GM12878 (cell line): ENCODE results near the gene SYCE3. TPM values are rescaled to one million over a fixed set of nuclear protein-coding genes. Genes with fewer than 3 reads are reported as not detected.

Source experiments
- ATAC-seq: fragments of 200-7000 bp; cut with Tn5 transposase; 3 replicates; pipeline ENCODE4 v1.9.1; 2020; ENCODE audit warnings: mild to moderate bottlenecking, moderate library complexity
- BruUV-seq: library from RNA; stranded (reverse); fragments of 400-500 nt; replicated peaks from 2 replicates; lab custom pipeline; 2021; lab: Mats Ljungman, UMichigan
- CTCF ChIA-PET: fragments of 300-600 bp; sonication (Branson Sonifier 250); formaldehyde crosslinking; extraction: SDS; loops from one replicate; lab custom pipeline; 2021; ENCODE audit warnings: inconsistent platforms; lab: Yijun Ruan, JAX
- POLR2A ChIA-PET: fragments of 350-600 bp; formaldehyde crosslinking; extraction: SDS; loops from one replicate; lab custom pipeline; 2021; ENCODE audit warnings: inconsistent platforms; lab: Charles Lee
- RAD21 ChIA-PET: fragments of 300-600 bp; sonication (Branson Sonifier 250); formaldehyde crosslinking; loops from one replicate; lab custom pipeline; 2023; ENCODE audit warnings: antibody characterized with exemption; ENCODE audit not compliant: unreplicated experiment; lab: Charles Lee
- SMC1A ChIA-PET: fragments of 300-600 bp; sonication (Branson Sonifier 250); formaldehyde crosslinking; loops from one replicate; lab custom pipeline; 2023; ENCODE audit not compliant: unreplicated experiment, uncharacterized antibody; lab: Charles Lee
- DNase-seq: peaks from one replicate; pipeline ENCODE4 v3.0.0-alpha.2; 2011; ENCODE audit warnings: low read depth, low spot score
- FAIRE-seq: peaks from 3 replicates; lab custom pipeline; 2011; peaks lifted over from hg19 to GRCh38; lab: Jason Lieb, UNC
- H2AFZ ChIP-seq: 2 replicates; pipeline ENCODE4 v1.6.0; 2011; ENCODE audit warnings: low read depth, low read length, control low read depth; ENCODE audit not compliant: control insufficient read depth
- H3K27ac ChIP-seq: 2 replicates; pipeline ENCODE4 v1.5.1; 2011; ENCODE audit warnings: control low read depth; ENCODE audit not compliant: control insufficient read depth, insufficient read depth
- H3K27me3 ChIP-seq, 2 experiments: replicated peaks in 1 of 2; 2 replicates each; pipeline versions ENCODE4 v1.6.0 to v1.6.1; 2011; ENCODE audit warnings: low read length in 1 of 2; ENCODE audit not compliant: control insufficient read depth in 2 of 2, insufficient read depth in 2 of 2
- H3K36me3 ChIP-seq, 2 experiments: 2 replicates each; pipeline ENCODE4 v1.5.1; 2011; ENCODE audit warnings: low read length in 1 of 2; ENCODE audit not compliant: control insufficient read depth in 2 of 2, insufficient read depth in 2 of 2
- H3K4me1 ChIP-seq: 2 replicates; pipeline ENCODE4 v1.6.1; 2011; ENCODE audit warnings: mild to moderate bottlenecking, low read length, moderate library complexity, mixed read lengths; ENCODE audit not compliant: control insufficient read depth, insufficient read depth
- H3K4me2 ChIP-seq: 2 replicates; pipeline ENCODE4 v1.6.0; 2011; ENCODE audit warnings: control low read depth; ENCODE audit not compliant: control insufficient read depth, insufficient read depth
- H3K4me3 ChIP-seq: fragments of 200-600 bp; sonication (generic); 2 replicates; pipeline ENCODE4 v1.5.1; 2016
- H3K79me2 ChIP-seq: 2 replicates; pipeline ENCODE4 v1.6.0; 2011; ENCODE audit warnings: low read length; ENCODE audit not compliant: control insufficient read depth, insufficient read depth
- H3K9ac ChIP-seq: 2 replicates; pipeline ENCODE4 v1.8.0; 2011; ENCODE audit warnings: low read length, control low read depth, mixed read lengths; ENCODE audit not compliant: control insufficient read depth, insufficient read depth
- H3K9me3 ChIP-seq: replicated peaks from 3 replicates; pipeline ENCODE4 v1.5.1; 2011; ENCODE audit warnings: mild to moderate bottlenecking, low read length; ENCODE audit not compliant: control insufficient read depth, insufficient read depth
- H4K20me1 ChIP-seq: 2 replicates; pipeline ENCODE4 v1.6.0; 2011; ENCODE audit not compliant: control insufficient read depth, insufficient read depth
- BACH1 ChIP-seq: fragments of 450-650 bp; IDR thresholded peaks from 2 replicates; pipeline ENCODE4 v1.6.1; 2017; ENCODE audit warnings: mild to moderate bottlenecking, borderline replicate concordance
- EP300 ChIP-seq, 2 experiments: fragments of 150-350 bp in 1 of 2; IDR thresholded peaks; 2 replicates each; pipeline ENCODE4 v1.6.1; 2011 to 2012; ENCODE audit warnings: low read depth in 2 of 2, low read length in 2 of 2, borderline replicate concordance in 1 of 2, improper control_type of control experiment in 1 of 2, inconsistent platforms in 1 of 2; ENCODE audit not compliant: control insufficient read depth in 1 of 2
- ETV6 ChIP-seq, 2 experiments: fragments of 450-650 bp in 1 of 2; IDR thresholded peaks in 1 of 2; conservative IDR thresholded peaks in 1 of 2; 2 replicates each; pipeline ENCODE4 v1.6.1; 2014; ENCODE audit warnings: antibody characterized with exemption in 1 of 2, borderline replicate concordance in 1 of 2, low read depth in 1 of 2, mild to moderate bottlenecking in 1 of 2, moderate library complexity in 1 of 2
- KDM1A ChIP-seq: fragments of 200-600 bp; sonication (generic); IDR thresholded peaks from 2 replicates; pipeline ENCODE4 v1.6.1; 2016; ENCODE audit warnings: borderline replicate concordance
- MXI1 ChIP-seq: fragments of 150-350 bp; IDR thresholded peaks from 2 replicates; pipeline ENCODE4 v1.6.1; 2011; ENCODE audit warnings: low read depth, mild to moderate bottlenecking, inconsistent platforms, low read length, improper control_type of control experiment
- MYC ChIP-seq: IDR thresholded peaks from 2 replicates; pipeline ENCODE4 v1.6.1; 2011; ENCODE audit warnings: mild to moderate bottlenecking, low read length, moderate library complexity, inconsistent platforms; ENCODE audit not compliant: insufficient read depth, insufficient replicate concordance, insufficient read length, severe bottlenecking
- NBN ChIP-seq: fragments of 450-650 bp; IDR thresholded peaks from 2 replicates; pipeline ENCODE4 v1.6.1; 2016
- NR2C2 ChIP-seq: IDR thresholded peaks from 2 replicates; pipeline ENCODE4 v1.6.1; 2011; ENCODE audit warnings: borderline replicate concordance, low read depth; ENCODE audit not compliant: control insufficient read depth, insufficient read length
- POLR2A ChIP-seq: IDR thresholded peaks from 2 replicates; pipeline ENCODE4 v1.6.1; 2011; ENCODE audit warnings: low read depth, mild to moderate bottlenecking, low read length
- POLR2AphosphoS5 ChIP-seq: IDR thresholded peaks from 2 replicates; pipeline ENCODE4 v1.6.1; 2011; ENCODE audit warnings: mild to moderate bottlenecking, low read length, inconsistent platforms
- POU2F2 ChIP-seq: IDR thresholded peaks from 3 replicates; pipeline ENCODE4 v1.6.1; 2011; ENCODE audit warnings: low read depth, mild to moderate bottlenecking, low read length, borderline replicate concordance
- RCOR1 ChIP-seq: conservative IDR thresholded peaks from 2 replicates; pipeline ENCODE4 v1.6.1; 2012; ENCODE audit warnings: low read depth, low read length, improper control_type of control experiment
- RUNX3 ChIP-seq: IDR thresholded peaks from 2 replicates; pipeline ENCODE4 v1.6.1; 2012; ENCODE audit warnings: low read length, inconsistent platforms
- SMAD5 ChIP-seq: IDR thresholded peaks from 2 replicates; pipeline ENCODE4 v1.6.1; 2016; ENCODE audit warnings: antibody characterized with exemption, low read depth
- SMARCA5 ChIP-seq: fragments of 450-650 bp; IDR thresholded peaks from 2 replicates; pipeline ENCODE4 v1.6.1; 2017; ENCODE audit warnings: mild to moderate bottlenecking
- SREBF1 ChIP-seq: IDR thresholded peaks from 2 replicates; pipeline ENCODE4 v1.6.1; 2012; ENCODE audit warnings: mild to moderate bottlenecking, low read length
- STAT3 ChIP-seq: IDR thresholded peaks from 2 replicates; pipeline ENCODE4 v1.6.1; 2011; ENCODE audit warnings: low read depth, low read length, improper control_type of control experiment
- WGBS: methylation state at CpG from one replicate; pipeline ENCODE4 v1.1.6; 2016; ENCODE audit warnings: low lambda C conversion rate; ENCODE audit not compliant: insufficient replicate concordance, insufficient coverage; ENCODE audit errors: missing lambda C conversion rate; 5-methylcytosine and 5-hydroxymethylcytosine counted together
- in situ Hi-C: fragments of 300-500 bp; cut with MboI; formaldehyde crosslinking; loops from 9 replicates; pipeline ENCODE4 v1.14.3; 2018; ENCODE audit warnings: mixed read lengths
- intact Hi-C: fragments of 100-400 bp; cut with micrococcal nuclease; formaldehyde crosslinking; loops from one replicate; pipeline ENCODE4 v1.14.2; 2022; ENCODE audit not compliant: unreplicated experiment
- polyA plus RNA-seq, 11 experiments: library from polyadenylated mRNA; depleted of rRNA in 4 of 11; unstranded in 6 of 11; stranded (reverse) in 5 of 11; fragments of >200 nt; fragmentation: Nextera tagmentation in 4 of 11; fragmentation: Illumina TruSeq in 1 of 11; extraction: Ambion mirVana in 4 of 11; extraction: Trizol in 1 of 11; gene quantifications; 1 replicate in 1 of 11; 2 replicates in 10 of 11; pipeline versions ENCODE4 v1.2.1 to v1.2.3, GENCODE V29; 2011 to 2016; ENCODE audit warnings: inconsistent platforms in 2 of 11, missing spikeins in 2 of 11, low read depth in 1 of 11
- total RNA-seq, 4 experiments: library from RNA; depleted of rRNA in 3 of 4; stranded (reverse); fragments of >200 nt in 3 of 4; fragmentation: Illumina TruSeq in 1 of 4; extraction: Trizol in 1 of 4; gene quantifications; 2 replicates each; pipeline versions ENCODE4 v1.2.1 to v1.2.3, GENCODE V29; 2013 to 2021
- TF ChIP-seq, protein P1 (sequence below): fragments of 450-650 bp; conservative IDR thresholded peaks from 2 replicates; pipeline ENCODE4 v1.6.1; 2017; ENCODE audit warnings: mild to moderate bottlenecking, moderate library complexity

SYCE3 gene
- total and polyA plus RNA-seq, 10 of the 15 experiments (the other 5 are each of a cell fraction or from before 2014, with no cell fraction given): 0.38 to 0.91 (median 0.76) TPM; not detected in 4

DNA sequence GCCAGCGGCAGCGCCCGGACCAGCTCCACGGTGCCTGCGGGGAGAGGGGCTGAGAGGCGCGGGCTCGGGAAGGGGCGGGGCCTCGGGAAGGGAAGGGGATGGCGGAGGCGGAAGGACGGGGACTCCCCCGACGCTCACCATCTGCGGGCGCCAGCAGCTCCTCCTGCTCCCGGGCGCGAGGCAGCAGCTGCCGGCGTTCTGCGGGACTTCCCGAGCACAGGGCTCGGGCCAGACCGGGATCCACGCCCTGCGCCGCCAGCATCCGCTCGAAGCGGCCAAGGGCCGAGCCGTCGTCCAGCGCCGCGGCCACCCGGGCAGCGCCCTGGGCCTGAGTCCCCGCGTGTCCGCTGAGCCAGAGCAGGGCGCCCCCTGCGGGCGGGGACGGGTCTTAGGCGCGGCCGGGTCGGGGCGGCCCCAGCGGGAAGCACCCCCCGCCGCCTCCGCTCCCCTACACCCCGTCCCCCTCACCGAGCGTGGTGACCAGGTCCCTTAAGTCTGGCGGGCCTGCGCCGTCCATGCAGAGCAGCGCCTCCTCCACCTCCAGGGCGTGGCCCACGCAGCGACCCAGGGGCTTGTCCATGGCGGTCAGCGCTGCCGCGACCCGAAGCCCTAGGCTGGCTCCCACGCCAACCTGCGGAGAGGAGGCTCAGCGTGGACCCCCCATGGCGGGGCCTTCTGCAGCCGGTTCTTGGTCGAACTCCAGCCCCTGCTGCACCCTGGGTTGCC lies 36.4 kb downstream of the SYCE3 start:
- FAIRE-seq (no peak), DNase-seq (no peak), ATAC-seq (peak; percentile 34)
- Histone ChIP-seq H3K9ac (peak overlapping the region; percentile 94), H2AFZ (peak overlapping the region; percentile 55), H3K27ac (peak overlapping the region; percentile 94), H3K36me3 (peaks cover 5 to 25% of the 10 kb centered on the region in 2 experiments; a peak in 3 of 4 replicates), H3K27me3 (no peaks in the 10 kb centered on the region), H3K4me1 (peaks cover 16% of the 10 kb centered on the region), H3K4me2 (peak overlapping the region; percentile 99), H4K20me1 (no peaks in the 10 kb centered on the region), H3K79me2 (peaks cover 61% of the 10 kb centered on the region), H3K9me3 (no peaks in the 10 kb centered on the region), H3K4me3 (peak overlapping the region; percentile 74)
- ChIA-PET CTCF (interaction anchor here (0.7 to 3.5 kb wide), 29 partner anchors 9 to 533 kb away, joined by 3 to 38 read pairs (median 5); partner anchors contain the start of genes ARSA, KLHDC7B, LMF2 and NCAPH2), RAD21 (interaction anchor here (0.6 to 6.3 kb wide), 22 partner anchors 9 to 285 kb away, joined by 3 to 106 read pairs (median 6); partner anchors contain the start of genes CHKB, LMF2, NCAPH2 and SYCE3), SMC1A (interaction anchor here (0.7 to 5.8 kb wide), 17 partner anchors 9 to 275 kb away, joined by 3 to 58 read pairs (median 6); partner anchors contain the start of genes CHKB, HDAC10, LMF2 and NCAPH2), POLR2A (interaction anchor here (0.5 to 6.5 kb wide), 16 partner anchors 11 to 194 kb away, joined by 3 to 232 read pairs (median 9); partner anchors contain the start of genes KLHDC7B, LMF2, NCAPH2 and SYCE3)
- intact Hi-C loops: loop anchor here (5.0 kb wide), 2 partner anchors 36 to 56 kb away; partner anchors contain the start of genes CHKB and SYCE3
- BruUV-seq: no TSS peak
- in situ Hi-C loops: loop anchor here (5.0 kb wide), 1 partner anchor 96 kb away; no protein-coding TSS in a partner anchor
- 1% methylated on average over 64 of the region's 77 CpGs for WGBS
- no peak for TF ChIP-seq RCOR1
- TF ChIP-seq NR2C2: no peak
- TF ChIP-seq SMARCA5: peak; percentile 88; the same call in 1 of the 2 replicates
- no peak for TF ChIP-seq KDM1A
- no peak; a peak in 1 of 4 replicates for TF ChIP-seq EP300 (IDR thresholded peaks at IDR 0.05; ENCODE audit: borderline replicate concordance in 1 of 2, control insufficient read depth in 1 of 2, low read depth in 2 of 2, low read length in 2 of 2)
- TF ChIP-seq BACH1: peak; percentile 99
- peak; percentile 61 for TF ChIP-seq POLR2AphosphoS5
- peak; percentile 13; the same call in 1 of the 2 replicates for TF ChIP-seq MXI1
- no peak for TF ChIP-seq STAT3
- peak; percentile 35 for TF ChIP-seq MYC
- no peak for TF ChIP-seq POLR2A
- TF ChIP-seq POU2F2: peak; percentile 28; the same call in 1 of the 3 replicates
- peak; percentile 59 for TF ChIP-seq NBN
- TF ChIP-seq SMAD5: no peak; the same call in 1 of the 2 replicates
- no peak for TF ChIP-seq ETV6 (conservative IDR thresholded peaks at IDR 0.05 in 1 of 2, IDR thresholded peaks at IDR 0.05 in 1 of 2; ENCODE audit: borderline replicate concordance in 1 of 2, low read depth in 1 of 2)
- TF ChIP-seq RUNX3: no peak
- TF ChIP-seq SREBF1: no peak
- TF ChIP-seq, protein P1, sequence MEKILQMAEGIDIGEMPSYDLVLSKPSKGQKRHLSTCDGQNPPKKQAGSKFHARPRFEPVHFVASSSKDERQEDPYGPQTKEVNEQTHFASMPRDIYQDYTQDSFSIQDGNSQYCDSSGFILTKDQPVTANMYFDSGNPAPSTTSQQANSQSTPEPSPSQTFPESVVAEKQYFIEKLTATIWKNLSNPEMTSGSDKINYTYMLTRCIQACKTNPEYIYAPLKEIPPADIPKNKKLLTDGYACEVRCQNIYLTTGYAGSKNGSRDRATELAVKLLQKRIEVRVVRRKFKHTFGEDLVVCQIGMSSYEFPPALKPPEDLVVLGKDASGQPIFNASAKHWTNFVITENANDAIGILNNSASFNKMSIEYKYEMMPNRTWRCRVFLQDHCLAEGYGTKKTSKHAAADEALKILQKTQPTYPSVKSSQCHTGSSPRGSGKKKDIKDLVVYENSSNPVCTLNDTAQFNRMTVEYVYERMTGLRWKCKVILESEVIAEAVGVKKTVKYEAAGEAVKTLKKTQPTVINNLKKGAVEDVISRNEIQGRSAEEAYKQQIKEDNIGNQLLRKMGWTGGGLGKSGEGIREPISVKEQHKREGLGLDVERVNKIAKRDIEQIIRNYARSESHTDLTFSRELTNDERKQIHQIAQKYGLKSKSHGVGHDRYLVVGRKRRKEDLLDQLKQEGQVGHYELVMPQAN: peak; percentile 72
